NCI-H2029 (cell line): Measurements from ENCODE around the gene ATAD2B.
A peak's percentile ranks its signal among the peaks of the same experiment; 100 is the strongest.

ENCODE experiments used
- DNase-seq: peaks from one replicate; lab custom pipeline; 2025; lab: John Stamatoyannopoulos, UW

ATAD2B gene

GRCh38 chr2:23836971-23837565, 89.9 kb downstream of the ATAD2B start:
- DNase-seq, result no peak

DNA sequence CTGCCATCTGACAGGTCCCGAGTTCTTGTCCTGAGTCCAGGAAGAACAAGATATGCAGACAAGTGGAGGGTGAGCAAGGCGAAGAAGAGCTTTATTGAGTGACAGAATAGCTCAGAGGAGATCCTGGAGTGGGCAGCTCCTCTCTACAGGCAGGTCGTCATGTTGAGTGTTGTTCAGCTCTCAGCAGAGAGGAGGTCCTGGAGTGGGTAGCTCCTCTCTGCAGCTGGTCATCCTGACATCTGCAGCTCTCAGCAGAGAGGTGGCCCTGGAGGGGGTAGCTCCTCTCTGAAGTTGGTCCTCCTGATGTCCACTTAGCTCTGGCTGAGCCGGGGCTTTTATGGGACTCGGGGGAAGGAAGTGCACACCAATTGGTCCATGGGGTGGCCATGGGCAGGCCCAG, 90.4 kb downstream of the ATAD2B start:
- DNase-seq, result no peak

DNA sequence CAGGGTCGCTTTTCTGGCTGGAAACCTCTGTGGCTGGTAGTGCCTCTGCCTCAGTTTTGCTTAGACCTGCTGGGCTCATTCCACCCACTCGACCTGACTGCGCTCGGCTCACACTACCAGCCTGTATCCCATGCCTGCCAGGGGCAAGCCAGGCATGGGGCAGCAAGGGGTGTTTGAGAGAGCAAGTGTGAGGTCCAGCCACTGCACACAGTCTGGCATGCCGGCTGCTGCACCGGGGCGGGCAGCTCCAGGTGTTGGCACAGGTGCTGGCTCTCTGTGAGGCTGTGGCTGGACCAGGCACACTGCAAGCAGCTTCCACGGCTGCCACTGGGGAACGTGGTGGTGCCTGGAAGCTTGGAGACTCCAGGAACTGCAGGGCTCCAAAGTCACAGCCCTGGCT, 90.9 kb downstream of the ATAD2B start:
- DNase-seq, result no peak

DNA sequence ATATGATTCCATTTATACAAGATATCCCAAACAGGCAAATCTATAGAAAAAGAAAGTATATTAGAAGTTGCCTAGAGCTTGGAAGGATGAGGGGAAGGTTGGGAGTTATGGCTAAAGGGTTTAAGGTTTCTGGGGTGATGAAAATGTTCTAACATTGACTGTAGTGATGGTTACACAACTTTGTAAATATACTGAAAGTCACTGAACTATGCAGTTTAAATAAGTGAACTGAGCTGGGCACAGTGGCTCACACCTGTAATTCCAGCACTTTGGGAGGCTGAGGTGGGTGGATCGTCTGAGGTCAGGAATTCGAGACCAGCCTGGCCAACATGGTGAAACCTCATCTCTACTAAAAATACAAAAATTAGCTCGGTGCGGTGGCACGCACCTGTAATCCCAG, 91.5 kb downstream of the ATAD2B start:
- no peak for DNase-seq

DNA sequence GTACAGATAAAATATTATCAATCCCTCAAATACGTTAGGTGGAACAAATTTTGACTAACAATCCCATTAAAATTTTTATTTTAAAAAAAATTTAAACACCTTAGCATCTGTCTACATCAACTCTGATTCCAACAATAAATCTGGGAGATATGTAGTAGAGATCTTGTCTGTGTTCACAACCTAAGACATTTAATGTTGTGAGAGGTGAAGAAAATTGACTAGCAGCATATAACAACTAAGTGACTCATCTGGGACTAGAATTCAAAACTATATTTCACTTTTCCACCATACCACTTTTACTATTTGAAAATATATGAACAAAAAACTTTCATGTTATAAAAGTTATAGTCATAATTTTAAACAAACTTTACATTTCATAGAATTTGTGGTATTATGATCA, 97.9 kb downstream of the ATAD2B start:
- no peak for DNase-seq

- DNase-seq, result no peak
Observed at GRCh38 chr2:23828256-23828980, 98.5 kb downstream of the ATAD2B start.

- no peak for DNase-seq
Observed at GRCh38 chr2:23827287-23827686, 99.6 kb downstream of the ATAD2B start.

GRCh38 chr2:23826771-23827170, 100.2 kb downstream of the ATAD2B start:
- no peak for DNase-seq

DNA sequence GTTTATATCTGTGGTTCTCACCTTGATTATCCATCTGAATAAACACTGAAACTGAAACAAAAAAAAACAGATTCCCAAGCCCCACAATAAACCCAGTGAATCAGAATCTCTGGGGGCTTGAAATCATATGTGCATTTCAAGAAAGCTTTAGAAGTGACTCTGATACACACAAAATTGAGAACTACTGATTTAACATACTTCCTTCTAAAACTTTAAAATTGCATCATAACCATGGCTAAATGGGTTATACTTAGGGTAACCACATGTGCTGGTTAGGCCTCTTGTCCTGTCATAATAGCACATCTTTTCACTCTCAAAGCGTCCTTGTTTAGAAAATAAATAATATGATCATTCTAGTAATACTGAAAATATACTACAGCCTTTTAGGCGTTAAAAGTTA, 100.9 kb downstream of the ATAD2B start:
- no peak for DNase-seq

GRCh38 chr2:23824777-23825212, 102.1 kb downstream of the ATAD2B start:
- DNase-seq, result peak; percentile 18

GRCh38 chr2:23823863-23824262, 103.1 kb downstream of the ATAD2B start:
- no peak for DNase-seq

DNA sequence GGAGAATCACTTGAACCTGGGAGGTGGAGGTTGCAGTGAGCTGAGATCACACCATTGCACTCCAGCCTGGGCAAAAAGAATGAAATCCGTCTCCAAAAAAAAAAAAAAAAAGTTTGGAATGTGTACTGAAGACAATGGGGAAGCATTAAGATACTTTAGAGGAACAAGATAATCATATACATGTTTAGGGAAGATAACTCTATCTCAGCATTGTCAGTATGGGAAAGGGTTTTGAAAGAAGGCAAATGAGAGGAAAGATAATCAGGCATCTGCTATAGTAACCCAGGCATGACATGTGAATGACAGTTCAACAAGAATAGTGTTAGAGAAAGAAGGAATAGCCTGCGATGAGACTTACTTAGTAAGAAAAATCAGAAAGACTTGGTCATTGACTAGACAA, 112.0 kb downstream of the ATAD2B start:
- no peak for DNase-seq

- no peak for DNase-seq
Observed at GRCh38 chr2:23813438-23813837, 113.5 kb downstream of the ATAD2B start.

GRCh38 chr2:23809150-23809549, 117.8 kb downstream of the ATAD2B start:
- DNase-seq, result no peak

- DNase-seq, result no peak
Observed at GRCh38 chr2:23806665-23807249, 120.2 kb downstream of the ATAD2B start.

- no peak for DNase-seq
Observed at GRCh38 chr2:23806201-23806600, 120.7 kb downstream of the ATAD2B start.

GRCh38 chr2:23803965-23804542, 122.9 kb downstream of the ATAD2B start:
- DNase-seq, result no peak

GRCh38 chr2:23803264-23803964, 123.5 kb downstream of the ATAD2B start:
- no peak for DNase-seq

DNA sequence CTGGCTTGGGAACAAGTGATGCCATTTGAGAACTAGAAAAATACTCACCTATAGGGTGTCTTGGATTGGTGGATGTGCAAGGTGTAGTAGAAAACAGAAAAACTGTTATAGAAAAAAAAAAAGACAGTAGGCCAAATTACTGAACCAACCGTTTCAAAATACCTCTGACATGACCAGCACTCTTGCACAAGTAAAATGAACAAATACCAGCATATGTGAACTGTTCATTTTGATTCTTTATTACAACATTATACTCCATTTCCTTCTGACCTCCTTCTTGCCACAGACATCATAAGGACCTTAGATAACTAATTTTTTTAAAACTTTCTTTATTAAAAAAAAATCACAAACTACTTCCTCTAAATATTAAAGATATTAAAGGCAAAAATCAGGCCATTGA, 125.5 kb downstream of the ATAD2B start:
- no peak for DNase-seq

- no peak for DNase-seq
Observed at GRCh38 chr2:23794234-23794633, 132.7 kb downstream of the ATAD2B start.

DNA sequence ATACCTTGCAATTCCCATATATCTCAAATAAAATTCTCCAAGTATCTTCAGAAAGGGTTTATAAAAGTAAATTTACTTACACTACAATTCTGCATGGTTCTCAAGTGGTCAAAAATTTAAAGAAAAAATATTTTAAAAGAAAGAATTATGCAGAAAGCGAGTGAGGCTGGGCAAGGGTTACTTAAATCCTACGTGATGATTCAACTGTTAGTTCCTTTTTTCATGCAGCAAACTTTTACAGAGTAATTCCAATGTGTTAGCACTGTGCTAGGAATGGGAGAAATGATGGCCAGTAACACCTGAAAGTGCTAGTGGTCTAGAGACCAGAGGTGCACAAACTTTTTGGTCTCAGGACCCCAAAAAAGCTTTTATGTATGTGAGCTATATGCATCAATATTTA, 133.4 kb downstream of the ATAD2B start:
- DNase-seq, result no peak

DNA sequence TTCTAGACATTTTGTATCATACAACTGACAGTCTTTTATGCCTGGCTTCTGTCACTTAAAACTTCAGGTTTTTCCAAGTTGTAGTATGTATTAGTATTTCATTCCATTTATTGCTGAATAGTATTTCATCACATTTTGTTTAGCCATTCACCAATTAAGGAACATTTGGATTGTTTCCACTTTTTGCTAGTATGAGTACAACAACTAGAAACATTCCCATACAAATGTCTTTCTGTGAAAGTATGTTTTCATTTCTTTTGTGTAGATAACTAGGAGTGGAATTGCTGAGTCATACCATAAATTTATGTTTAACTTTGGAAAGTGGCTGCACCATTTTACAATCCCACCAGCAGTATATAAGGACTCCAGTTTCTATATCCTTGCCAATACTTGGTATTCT, 135.9 kb downstream of the ATAD2B start:
- DNase-seq, result no peak

GRCh38 chr2:23789012-23789411, 137.9 kb downstream of the ATAD2B start:
- no peak for DNase-seq
